ENCODE data around the gene CHID1.

GRCh38 chr11:959608-960007, 49.0 kb upstream of the CHID1 start:
- TF ChIP-seq EP300 (IDR thresholded peaks at IDR 0.05) (no peak), CTCF (IDR thresholded peaks at IDR 0.05) (no peak)

All from tibial nerve (tissue), 4 donors.